ENCODE measurements around the gene SDK1.

The SDK1 gene

DNA sequence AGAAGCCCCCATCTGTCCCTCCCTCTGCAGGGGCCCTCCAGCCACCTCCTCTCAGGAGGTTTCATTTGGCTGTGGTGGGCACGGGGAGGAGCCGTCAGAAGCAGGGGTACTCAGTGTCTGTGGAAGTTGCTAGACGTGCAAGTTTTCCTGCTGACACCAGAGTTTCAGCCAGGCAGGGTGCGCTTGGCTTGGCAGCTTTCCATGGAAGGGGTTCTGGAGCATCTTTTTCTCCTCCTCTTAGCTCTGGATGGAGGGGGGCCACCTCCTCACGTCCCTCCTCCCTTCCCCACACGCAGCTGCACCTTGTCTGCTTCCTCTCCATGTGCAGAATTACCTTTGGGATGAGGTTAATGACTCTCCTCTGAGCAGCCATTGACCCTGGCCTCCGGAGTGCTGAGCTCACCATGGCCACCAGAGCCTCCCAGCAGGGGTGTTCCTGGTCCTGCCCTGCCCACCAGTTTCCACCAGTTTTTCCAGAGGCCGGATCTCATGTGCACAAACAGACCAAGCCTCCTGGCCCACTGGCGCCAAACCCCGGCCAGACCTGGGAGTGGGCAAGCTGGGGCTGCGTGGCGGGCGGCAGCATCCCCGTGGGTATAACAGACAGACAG lies 801.3 kb downstream of the SDK1 start:
- DNase-seq (ENCODE audit: low read depth in 3 of 3), result no peak

DNA sequence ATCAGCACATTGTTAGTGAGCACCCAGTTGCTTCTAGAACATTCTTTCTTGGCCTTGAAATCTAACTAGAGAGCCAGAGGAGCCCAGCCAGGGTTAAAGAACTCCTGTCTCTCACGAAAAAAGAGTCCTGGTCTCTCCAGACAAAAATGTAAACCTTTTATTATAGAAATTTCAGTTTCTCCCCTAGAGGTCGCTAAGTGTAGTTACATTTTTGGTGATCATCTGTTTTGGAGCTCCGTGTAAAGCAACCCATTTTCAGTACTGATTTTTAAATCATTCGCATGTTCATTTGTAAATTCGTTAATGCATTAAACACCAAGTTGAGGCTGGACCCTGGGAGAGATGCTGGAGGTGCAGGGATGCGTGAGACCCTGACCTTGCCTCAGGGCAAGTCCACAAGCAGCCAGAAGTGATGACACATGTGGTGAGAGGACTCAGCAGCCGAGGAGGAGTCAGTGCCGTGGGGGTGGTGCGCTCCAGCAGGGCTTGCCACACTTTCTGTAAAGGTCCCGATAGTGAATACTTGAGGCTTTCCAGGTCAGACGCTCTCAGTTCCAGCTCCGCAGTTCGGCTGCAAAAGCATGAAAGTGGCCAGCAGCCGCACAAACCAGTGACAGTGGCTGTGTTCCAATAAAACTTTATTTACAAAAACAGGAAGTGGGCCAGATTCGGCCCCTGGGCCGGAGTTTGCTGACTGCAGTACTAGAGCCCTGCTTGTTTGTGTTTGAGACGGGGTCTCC lies 802.5 kb downstream of the SDK1 start:
- no peak for DNase-seq (ENCODE audit: low read depth in 3 of 3)

DNA sequence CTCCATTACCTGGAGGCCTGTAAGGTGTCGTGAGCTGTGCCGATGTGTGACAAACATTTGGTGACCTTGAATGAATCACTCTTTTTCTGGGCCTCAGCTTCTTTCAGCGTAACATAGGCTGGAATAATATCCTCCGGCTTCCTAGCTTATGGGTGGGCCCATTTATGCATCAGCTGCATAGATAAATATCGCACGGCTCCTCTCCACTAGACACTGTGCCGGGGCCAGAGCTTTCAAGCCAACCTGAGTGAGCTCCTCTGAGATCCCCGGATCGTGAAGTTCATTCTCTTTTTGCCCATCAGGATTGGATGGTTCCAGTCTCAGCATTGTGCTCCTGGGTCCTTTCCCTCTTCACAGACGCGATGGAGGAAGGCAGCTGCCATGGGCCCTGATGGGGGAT lies 806.8 kb downstream of the SDK1 start:
- no peak for DNase-seq (ENCODE audit: low read depth in 3 of 3)

DNA sequence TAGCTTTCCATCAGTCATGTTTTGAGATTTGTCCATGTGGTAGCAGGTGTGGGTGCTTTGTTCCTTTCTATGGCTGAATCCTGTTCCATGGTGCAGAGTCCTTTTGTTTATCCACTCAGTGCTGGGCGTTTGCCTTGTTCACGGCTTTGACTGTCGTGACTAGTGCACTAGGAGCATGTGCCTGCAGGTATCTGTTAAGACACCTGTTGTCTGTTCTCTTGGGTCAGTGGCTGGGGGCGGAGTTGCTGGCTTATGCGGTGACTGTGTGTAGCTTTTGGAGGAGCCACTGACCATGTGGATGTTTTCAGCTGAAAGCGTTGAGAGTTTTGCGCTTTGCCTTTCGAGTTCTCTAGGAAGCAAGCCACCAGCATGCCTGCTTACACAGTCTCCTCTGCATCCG lies 807.9 kb downstream of the SDK1 start:
- no peak for DNase-seq (ENCODE audit: low read depth in 3 of 3)

DNA sequence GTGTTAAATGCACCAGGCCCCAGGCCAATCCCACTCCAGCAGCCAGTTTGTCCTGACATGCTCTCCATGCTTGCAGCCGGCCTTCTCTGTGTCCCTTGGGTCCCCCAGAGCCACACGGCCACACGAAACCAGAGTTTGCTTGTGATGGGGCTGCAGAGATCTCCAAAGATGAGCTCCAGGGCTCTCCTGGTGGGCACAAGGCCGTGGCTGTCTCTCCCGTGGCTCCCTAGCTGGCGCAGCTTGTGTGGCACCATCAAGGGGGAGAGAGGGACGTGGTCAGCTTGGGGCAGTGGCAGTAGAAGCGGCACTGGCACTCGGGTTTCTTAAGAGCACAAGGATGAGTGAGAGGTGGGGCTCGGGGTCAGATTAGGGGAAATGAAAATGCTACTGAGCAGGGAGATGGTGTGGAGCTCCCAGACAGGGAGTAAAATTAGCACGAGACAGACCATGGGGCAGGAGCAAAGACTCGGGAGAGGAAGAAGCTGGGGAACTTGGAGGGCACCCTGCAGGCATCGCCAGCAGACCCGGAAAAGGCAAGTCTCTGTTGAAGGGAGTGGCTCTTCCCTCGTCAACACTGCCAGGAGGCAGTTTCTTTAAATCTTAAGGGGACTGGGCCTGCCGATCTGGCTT lies 808.5 kb downstream of the SDK1 start:
- no peak for DNase-seq (ENCODE audit: low read depth in 3 of 3)

DNA sequence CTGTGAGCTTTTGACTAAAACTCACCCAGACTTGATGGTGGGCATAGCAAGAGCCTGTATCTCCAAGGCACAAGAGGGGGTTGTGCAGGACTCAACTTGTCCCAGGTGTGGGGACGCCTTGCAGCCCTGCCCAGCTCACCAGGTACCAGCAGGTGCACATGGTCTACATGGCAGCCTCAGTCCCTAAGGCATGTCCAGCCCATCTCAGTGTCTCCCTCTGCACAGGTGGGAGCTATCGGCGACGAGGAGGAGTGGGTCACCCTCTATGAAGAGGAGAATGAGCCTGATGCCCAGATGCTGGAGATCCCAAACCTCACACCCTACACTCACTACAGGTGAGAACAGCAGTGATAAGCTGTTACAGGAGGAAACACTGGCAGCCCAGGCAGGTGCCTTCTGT lies 809.4 kb downstream of the SDK1 start:
- no peak for DNase-seq (ENCODE audit: low read depth in 3 of 3)

DNA sequence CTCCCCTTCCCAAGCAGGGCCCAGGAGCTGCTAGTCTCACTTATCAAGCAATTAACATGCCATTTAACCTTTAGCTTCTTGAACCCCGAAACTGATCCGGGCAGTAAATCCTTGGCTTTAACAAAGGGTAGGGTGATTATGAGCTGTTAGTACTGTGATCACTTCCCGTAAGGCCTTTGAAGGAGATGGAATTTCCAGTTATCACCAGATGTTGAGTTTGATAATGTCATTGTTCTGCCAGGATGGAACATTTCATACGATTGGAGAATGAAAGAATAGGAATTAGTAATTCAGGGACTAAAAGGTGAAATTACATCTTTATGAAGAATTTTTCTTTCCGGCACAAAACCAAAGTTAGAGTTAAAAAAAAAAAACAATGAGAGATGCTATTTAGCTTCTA lies 810.1 kb downstream of the SDK1 start:
- no peak for DNase-seq (ENCODE audit: low read depth in 3 of 3)

DNA sequence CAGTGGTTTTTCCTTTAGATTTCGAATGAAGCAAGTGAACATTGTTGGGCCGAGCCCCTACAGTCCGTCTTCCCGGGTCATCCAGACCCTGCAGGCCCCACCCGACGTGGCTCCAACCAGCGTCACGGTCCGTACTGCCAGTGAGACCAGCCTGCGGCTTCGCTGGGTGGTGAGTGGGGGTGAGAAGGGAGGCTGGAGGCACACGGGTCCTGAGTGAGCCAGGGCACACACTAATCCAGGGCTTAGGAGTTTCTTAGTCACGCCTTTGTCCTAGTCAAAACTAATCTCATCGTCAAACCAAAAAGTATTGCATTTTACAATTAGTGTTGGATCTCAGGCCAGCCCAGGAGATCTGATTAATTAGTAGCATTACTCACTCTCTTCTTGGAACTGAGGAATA lies 812.2 kb downstream of the SDK1 start:
- no peak for DNase-seq (ENCODE audit: low read depth in 3 of 3)

DNA sequence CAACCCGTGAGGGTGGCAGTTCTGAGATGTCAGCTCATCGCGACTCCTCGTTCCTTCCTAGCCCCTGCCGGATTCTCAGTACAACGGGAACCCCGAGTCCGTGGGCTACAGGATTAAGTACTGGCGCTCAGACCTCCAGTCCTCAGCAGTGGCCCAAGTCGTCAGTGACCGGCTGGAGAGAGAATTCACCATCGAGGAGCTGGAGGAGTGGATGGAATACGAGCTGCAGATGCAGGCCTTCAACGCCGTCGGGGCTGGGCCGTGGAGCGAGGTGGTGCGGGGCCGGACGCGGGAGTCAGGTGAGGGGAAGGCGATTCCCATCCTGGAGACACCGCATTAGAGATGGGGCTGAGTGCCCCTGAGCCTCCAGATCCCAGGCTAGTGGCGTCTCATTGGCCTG lies 812.9 kb downstream of the SDK1 start:
- no peak for DNase-seq (ENCODE audit: low read depth in 3 of 3)

DNA sequence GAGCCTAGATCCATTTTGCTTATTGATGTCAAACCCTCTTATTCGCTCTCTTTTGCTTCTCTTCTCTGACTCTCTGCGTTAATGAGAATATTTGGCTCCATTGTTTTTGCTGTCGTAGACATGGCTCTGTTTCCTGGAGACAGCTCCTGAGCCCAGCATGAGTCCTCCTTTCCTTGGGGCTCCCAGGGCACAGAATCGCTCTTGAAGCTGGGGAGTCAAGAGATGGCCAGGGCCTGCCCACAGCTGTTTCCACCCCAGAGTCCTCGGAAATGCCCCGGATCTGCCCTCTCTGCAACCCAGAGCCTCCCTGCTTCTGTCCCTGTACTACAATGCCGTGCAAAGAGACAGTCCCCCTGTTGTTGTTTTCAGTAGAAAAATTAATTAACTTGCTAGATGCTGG lies 814.4 kb downstream of the SDK1 start:
- no peak for DNase-seq (ENCODE audit: low read depth in 3 of 3)

DNA sequence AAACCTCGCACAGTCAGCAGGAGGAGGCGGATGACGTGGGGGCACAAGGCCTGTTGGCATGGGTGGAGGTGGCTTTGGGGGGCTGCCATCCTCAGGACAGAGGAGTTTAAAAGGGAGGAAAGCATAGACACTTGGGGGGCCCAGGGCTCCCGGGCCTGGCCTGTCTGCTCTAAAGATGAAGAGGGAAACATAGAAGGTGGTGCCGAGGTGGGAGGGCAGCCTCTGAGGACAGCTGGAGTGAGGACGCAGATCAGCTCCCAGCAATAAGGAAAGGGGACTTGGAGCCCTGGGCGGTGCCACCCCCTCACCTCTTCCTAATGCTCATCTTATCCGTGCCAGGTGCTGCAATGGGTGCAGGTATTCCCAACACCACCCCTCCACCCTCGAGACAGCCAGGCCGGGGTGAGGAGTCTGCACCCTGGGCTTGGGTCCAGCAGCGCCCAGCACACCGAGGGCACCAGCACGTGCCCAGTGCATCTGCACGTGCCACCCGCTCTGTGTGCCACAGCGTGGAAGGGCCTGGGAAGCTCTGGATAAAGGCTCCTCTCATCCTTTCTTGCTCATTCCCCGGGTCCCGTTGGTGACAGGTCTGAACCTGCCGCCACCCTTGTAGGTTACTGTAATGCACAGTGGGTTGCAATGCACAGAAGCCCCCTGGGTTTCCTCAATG lies 815.0 kb downstream of the SDK1 start:
- DNase-seq (ENCODE audit: low read depth in 3 of 3), result no peak

DNA sequence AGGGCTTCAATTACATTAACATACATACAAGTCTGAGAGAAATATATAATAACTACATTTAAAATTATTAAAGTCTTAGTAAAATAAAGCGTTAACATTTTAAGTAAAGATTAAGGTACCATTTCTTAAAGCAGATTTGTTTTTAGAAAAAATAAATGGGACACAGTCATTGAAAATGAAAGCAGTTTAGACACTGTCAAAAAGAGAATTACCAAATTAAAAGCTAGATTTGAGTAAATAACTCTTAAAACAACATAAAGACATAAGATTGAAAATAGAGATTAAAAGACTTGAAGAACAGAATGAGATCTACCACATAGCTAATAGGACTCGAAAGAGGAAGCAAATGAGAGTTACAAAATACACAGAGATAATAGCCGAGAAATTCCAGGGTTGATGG lies 818.8 kb downstream of the SDK1 start:
- no peak for DNase-seq (ENCODE audit: low read depth in 3 of 3)

DNA sequence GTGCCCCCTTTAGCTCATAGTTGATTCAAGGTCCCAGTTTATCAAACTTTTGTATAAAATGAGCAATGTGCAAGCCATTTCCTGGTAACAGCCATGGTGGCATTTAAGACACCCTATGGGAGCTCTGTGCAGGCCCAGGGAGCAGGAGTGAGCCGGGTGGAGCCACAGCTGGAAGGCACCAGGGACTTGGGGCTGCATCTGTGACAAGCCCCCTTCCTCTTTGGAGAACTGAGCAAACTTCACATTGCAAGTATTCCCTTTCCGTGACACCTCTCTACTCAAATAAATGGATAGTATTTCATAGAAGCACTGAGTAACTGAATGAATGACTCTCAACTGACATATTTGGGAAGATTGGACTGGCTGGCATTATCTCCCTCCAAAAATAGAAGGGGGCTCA lies 822.3 kb downstream of the SDK1 start:
- no peak for DNase-seq (ENCODE audit: low read depth in 3 of 3)

DNA sequence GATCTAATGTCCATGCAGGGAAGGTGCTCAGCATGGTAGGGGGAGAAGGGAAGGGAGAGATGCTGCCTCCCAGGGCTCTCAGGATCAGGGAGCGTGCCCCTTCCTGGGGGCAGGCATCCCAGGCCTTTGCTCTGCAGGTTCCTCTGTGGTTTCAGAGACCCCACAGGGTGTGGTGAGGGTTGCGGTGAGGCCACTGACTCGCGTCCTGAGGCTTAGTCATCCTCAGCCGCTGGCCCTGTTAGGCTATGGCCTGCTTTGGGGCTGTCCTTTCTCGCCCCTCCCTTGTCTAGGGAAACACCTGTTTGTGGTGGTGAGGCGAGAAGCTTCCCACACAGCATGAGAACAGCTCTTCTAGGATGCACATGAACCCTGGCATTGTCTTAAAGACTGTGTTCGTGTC lies 822.8 kb downstream of the SDK1 start:
- DNase-seq (ENCODE audit: low read depth in 3 of 3), result no peak

DNA sequence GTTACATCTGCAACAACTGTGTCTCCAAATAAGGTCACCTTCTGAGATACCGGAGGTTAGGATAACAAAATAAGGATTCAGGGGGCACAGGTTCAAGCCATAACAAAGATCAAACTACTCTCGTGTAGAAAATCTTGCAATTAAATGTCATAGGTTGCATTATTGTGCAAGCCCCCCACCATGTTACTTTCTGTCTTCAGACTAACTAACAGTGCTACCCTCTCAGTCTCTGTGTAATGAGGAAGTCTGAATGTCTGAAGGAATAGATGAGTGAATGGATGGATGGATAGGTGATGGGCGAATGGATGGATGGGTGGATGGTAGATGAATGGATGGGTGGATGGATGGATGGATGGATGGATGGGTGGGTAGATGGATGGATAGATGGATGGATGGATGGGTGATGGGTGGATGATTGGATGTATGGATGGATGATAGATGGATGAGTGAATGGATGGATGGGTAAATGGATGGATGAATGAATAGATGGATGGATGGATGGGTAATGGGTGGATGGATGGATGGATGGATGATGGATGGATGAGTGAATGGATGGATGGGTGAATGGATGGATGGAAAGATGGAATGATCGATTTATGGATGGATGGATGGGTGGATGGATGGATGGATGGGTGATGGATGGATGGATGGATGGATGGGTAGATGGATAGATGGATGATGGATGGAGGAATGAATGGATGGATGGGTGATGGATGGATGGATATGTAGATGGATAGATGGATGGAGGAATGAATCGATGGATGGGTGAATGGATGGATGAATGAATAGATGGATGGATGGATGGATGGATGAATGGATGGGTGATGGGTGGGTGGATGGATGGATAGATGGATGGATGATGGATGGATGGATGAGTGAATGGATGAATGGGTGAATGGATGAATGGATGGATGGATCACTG lies 823.8 kb downstream of the SDK1 start:
- DNase-seq (ENCODE audit: low read depth in 3 of 3), result no peak

DNA sequence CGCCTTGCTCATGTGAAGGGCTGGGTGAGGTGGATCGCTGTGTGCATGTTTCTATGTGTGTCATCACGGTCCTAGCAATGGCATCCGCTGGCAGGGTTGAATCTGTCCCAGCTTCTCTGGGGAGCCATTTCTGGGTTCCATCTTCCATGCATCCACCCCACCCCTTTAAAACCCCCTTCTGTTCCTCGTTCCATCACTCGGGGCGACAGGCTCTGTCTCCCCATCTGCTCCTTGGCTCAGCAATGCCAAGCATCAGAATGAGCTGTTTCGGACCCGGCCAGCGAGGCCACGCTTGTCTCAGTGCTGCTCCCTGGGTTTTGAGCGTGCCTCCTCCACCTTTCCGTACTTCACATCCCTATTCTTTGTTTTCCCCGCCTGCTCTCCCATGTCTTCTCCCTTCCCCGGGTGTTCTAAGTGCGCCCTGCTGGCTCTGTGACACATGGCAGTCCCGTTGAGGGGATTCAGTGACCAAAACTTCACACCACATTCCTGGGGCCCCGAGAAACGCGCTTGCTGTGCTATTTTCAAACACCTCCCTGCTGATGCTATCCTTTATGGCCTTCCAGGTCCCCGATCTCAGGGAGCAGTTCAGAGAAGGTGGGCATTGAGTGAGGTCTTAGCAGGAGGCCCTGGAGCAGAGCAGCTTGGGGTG lies 827.0 kb downstream of the SDK1 start:
- no peak for DNase-seq (ENCODE audit: low read depth in 3 of 3)

DNA sequence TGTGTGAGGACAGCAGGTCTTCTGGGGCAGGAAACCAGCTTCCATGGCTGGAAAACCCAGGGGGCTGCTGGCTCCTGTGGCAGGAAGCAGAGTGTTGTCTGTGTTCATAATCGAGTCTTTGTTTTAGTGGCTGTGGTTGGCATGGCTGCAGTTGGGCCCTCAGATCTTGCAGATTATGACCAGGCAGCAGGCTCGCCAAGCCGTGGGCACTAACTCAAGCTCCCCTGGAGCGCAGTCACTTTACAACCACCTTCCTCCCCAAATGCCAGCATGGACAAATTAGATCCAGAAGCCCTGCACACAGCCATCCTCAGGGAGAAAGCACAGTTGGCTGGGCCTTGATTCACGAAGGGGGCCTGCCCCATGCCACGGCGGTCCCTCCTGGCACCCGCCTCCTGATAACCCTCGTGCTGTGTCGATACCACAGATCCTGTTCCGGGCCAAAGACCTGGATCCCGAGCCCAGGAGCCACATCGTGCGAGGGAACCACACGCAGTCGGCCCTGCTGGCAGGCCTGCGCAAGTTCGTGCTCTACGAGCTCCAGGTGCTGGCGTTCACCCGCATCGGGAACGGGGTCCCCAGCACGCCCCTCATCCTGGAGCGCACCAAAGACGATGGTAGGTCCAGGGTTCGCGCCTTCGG lies 828.5 kb downstream of the SDK1 start:
- DNase-seq (ENCODE audit: low read depth in 3 of 3), result no peak

DNA sequence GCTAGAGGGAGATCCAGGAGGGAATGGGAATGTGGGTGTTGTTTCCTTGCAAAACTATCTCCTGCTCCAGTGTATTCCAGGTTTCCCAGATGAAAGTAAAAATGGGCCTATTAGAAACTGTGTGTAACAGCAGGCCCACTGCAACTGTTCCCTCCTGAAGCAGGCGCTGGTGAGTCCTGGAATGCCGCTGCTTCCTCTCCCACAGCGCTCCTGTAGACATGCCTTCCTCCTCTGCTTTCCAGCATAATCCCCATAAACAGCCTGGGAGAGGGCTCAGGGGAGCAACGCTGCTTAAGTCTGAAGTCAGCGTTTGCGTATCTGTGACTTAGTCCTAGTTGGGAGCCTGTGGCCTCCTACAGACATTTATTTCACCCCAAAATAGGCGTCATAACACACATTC lies 830.0 kb downstream of the SDK1 start:
- no peak for DNase-seq (ENCODE audit: low read depth in 3 of 3)

DNA sequence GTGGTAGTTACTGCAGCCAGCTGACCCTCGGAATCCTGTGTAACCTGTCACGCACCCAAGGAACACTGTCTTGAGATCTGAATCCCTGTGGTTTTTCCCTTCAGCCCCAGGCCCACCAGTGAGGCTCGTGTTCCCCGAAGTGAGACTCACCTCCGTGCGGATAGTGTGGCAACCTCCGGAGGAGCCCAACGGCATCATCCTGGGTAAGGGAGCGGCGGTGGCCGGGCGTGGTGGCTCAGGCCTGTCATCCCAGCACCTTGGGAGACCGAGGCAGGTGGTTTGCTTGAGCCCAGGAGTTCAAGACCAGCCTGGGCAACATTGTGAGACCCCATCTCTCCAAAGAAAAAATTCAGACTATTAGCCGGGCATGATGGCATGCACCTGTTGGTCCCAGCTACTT lies 831.2 kb downstream of the SDK1 start:
- DNase-seq (ENCODE audit: low read depth in 3 of 3), result no peak

DNA sequence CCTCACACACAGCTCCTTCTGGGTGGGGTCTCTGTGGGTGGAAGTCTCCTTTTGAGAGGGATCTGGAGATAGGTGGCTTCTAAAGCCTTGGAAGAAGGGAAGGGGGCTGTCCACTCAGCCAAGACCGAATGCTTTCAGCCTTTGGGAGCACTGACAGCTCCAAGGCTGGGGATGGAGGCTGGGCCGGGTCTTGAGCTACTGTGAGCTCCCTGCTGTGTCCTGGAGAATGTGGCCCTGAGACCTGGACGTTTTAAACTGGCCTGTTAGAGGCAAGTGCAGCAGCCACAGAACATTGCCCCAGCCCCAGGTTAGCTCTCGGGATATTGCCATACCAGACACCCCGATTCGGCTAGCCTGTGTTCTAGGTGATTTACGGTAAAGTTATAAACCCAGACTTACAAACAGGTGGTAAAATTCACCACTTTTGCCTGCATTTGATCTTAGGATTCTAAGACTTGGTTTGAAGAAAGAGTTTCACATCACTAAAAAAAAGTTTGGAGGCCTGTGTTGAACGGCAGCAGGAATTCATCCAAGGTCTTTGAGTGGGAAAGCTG lies 832.5 kb downstream of the SDK1 start:
- no peak for DNase-seq (ENCODE audit: low read depth in 3 of 3)
